Measurements from ENCODE around the gene DNAH2. TPM values are rescaled to one million over a fixed set of nuclear protein-coding genes. Genes with fewer than 3 reads are reported as not detected.

Gene DNAH2
- total RNA-seq, 1 experiment from 2014 or later, result 0.13 TPM

GRCh38 chr17:7777017-7777416 is 59.5 kb downstream of the DNAH2 start:
- ChIA-PET POLR2A (no interaction called here), CTCF (interaction anchor here (0.7 kb wide), 1 partner anchor 42 kb away, joined by 3 read pairs; no protein-coding TSS in a partner anchor)

DNA sequence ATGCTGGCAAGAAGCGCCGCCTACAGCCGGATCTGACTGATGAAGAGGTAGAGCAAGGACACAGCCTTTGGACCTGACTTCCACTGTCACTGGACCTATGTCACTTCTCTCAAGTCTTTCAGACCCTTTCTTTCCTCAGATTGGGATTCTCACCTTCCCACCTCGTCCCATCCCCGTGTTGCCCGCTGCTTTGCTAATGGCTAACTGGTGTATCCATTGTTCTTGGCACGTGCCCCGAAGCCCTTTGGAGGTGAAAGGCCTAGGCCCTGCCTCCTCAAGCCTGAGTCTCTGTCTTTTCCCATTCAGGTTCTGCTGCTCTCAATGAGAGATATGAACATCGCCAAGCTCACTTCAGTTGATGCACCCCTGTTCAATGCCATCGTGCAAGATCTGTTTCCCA is 63.2 kb downstream of the DNAH2 start:
- in situ Hi-C loops (cut with HindIII; ENCODE audit: low pct_unique_long_range_greater_than_20kb, low sequenced_read_pairs), result no loop called here
- H3K9me3 ChIP-seq (ENCODE audit: control insufficient read depth, insufficient read depth, low read depth, low read length), result no peaks in the 10 kb centered on the region
- H3K27me3 ChIP-seq (ENCODE audit: control insufficient read depth, insufficient read depth, low read length), result no peaks in the 10 kb centered on the region; the same call in 1 of the 2 replicates
- TF ChIP-seq SIN3A (IDR thresholded peaks at IDR 0.05; ENCODE audit: borderline replicate concordance, insufficient read depth, low read depth, low read length), result no peak
- TF ChIP-seq, protein P1, sequence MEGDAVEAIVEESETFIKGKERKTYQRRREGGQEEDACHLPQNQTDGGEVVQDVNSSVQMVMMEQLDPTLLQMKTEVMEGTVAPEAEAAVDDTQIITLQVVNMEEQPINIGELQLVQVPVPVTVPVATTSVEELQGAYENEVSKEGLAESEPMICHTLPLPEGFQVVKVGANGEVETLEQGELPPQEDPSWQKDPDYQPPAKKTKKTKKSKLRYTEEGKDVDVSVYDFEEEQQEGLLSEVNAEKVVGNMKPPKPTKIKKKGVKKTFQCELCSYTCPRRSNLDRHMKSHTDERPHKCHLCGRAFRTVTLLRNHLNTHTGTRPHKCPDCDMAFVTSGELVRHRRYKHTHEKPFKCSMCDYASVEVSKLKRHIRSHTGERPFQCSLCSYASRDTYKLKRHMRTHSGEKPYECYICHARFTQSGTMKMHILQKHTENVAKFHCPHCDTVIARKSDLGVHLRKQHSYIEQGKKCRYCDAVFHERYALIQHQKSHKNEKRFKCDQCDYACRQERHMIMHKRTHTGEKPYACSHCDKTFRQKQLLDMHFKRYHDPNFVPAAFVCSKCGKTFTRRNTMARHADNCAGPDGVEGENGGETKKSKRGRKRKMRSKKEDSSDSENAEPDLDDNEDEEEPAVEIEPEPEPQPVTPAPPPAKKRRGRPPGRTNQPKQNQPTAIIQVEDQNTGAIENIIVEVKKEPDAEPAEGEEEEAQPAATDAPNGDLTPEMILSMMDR (IDR thresholded peaks at IDR 0.05), result no peak
- TF ChIP-seq TCF7L2 (IDR thresholded peaks at IDR 0.05; ENCODE audit: low read depth, low read length), result no peak
- no peak for TF ChIP-seq POLR2AphosphoS5 (IDR thresholded peaks at IDR 0.05; ENCODE audit: low read depth, low read length)
- TF ChIP-seq REST (IDR thresholded peaks at IDR 0.05; ENCODE audit: insufficient read depth in 1 of 2, low read depth in 2 of 2, low read length in 1 of 2), result no peak
- no peaks in the 10 kb centered on the region for H3K4me1 ChIP-seq (ENCODE audit: control insufficient read depth, insufficient read depth, low read length)
- no peaks in the 10 kb centered on the region for H3K36me3 ChIP-seq (ENCODE audit: control insufficient read depth, insufficient read depth, low read length)
- CTCF ChIA-PET, result interaction anchor here (0.6 to 2.1 kb wide), 3 partner anchors 14 to 64 kb away, joined by 3 to 6 read pairs (median 4); no protein-coding TSS in a partner anchor
- intact Hi-C loops (cut with micrococcal nuclease; ENCODE audit: unreplicated experiment), result no loop called here
- H3K4me3 ChIP-seq (ENCODE audit: low read depth in 2 of 2, low read length in 2 of 2), result no peak overlapping the region
- ATAC-seq (no peak), DNase-seq (ENCODE audit: low read depth, low spot score) (no peak)
- BruUV-seq (replicated peaks), result no TSS peak
- POLR2A ChIA-PET, result no interaction called here
- no peak overlapping the region for H3K27ac ChIP-seq (ENCODE audit: low read length)

More at GRCh38 chr17:7777017-7777416, 59.5 kb downstream of the DNAH2 start:
- H3K27me3 ChIP-seq (ENCODE audit: control insufficient read depth, insufficient read depth, low read length), result no peaks in the 10 kb centered on the region; the same call in 1 of the 2 replicates
- no peaks in the 10 kb centered on the region for H3K4me1 ChIP-seq (ENCODE audit: control insufficient read depth, insufficient read depth, low read length)
- in situ Hi-C loops (cut with HindIII; ENCODE audit: low pct_unique_long_range_greater_than_20kb, low sequenced_read_pairs), result no loop called here
- intact Hi-C loops (cut with micrococcal nuclease; ENCODE audit: unreplicated experiment), result no loop called here
- BruUV-seq (replicated peaks), result no TSS peak
- ATAC-seq, result no peak
- H3K36me3 ChIP-seq (ENCODE audit: control insufficient read depth, insufficient read depth, low read length), result no peaks in the 10 kb centered on the region
- H3K4me3 ChIP-seq (ENCODE audit: low read depth in 2 of 2, low read length in 2 of 2), result no peak overlapping the region
- TF ChIP-seq REST (IDR thresholded peaks at IDR 0.05; ENCODE audit: insufficient read depth in 1 of 2, low read depth in 2 of 2, low read length in 1 of 2) (no peak), TCF7L2 (IDR thresholded peaks at IDR 0.05; ENCODE audit: low read depth, low read length) (no peak), SIN3A (IDR thresholded peaks at IDR 0.05; ENCODE audit: borderline replicate concordance, insufficient read depth, low read depth, low read length) (no peak), POLR2AphosphoS5 (IDR thresholded peaks at IDR 0.05; ENCODE audit: low read depth, low read length) (no peak)
- TF ChIP-seq, protein P1 (IDR thresholded peaks at IDR 0.05), result no peak
- H3K9me3 ChIP-seq (ENCODE audit: control insufficient read depth, insufficient read depth, low read depth, low read length), result no peaks in the 10 kb centered on the region
- DNase-seq (ENCODE audit: low read depth, low spot score), result no peak
- no peak overlapping the region for H3K27ac ChIP-seq (ENCODE audit: low read length)
